K562 (cell line): ENCODE data around the gene ANOS1. TPM values are rescaled to one million over a fixed set of nuclear protein-coding genes. Genes with fewer than 3 reads are reported as not detected.

Experiments
- ATAC-seq: fragments of 200-7000 bp; cut with Tn5 transposase; 3 replicates; pipeline ENCODE4 v1.9.1; 2020; ENCODE audit warnings: moderate library complexity
- BruUV-seq: library from RNA; stranded (reverse); fragments of 400-500 nt; replicated peaks from 2 replicates; lab custom pipeline; 2021; lab: Mats Ljungman, UMichigan
- CTCF ChIA-PET: fragments of 300-600 bp; formaldehyde crosslinking; extraction: SDS; loops from one replicate; lab custom pipeline; 2021; ENCODE audit warnings: low intra/inter-chr PET ratio; lab: Yijun Ruan, JAX
- POLR2A ChIA-PET: fragments of 300-600, 350-650 bp; sonication (Branson Sonifier 250); formaldehyde crosslinking; extraction: SDS; loops from one replicate; lab custom pipeline; 2021; ENCODE audit warnings: antibody characterized with exemption, inconsistent platforms; lab: Yijun Ruan, JAX
- DNase-seq, 4 experiments: peaks; one replicate each; pipeline versions ENCODE4 v3.0.0 to v3.0.0-alpha.2; 2011 to 2018; ENCODE audit warnings: low spot score in 3 of 4, mixed read lengths in 3 of 4; ENCODE audit errors: extremely low read depth in 1 of 4
- FAIRE-seq: peaks from 2 replicates; lab custom pipeline; 2011; peaks lifted over from hg19 to GRCh38; lab: Jason Lieb, UNC
- H2AFZ ChIP-seq: 2 replicates; pipeline ENCODE4 v1.6.0; 2011; ENCODE audit warnings: low read depth, low read length, control low read depth, inconsistent platforms
- H3K27ac ChIP-seq: fragments of 200-600 bp; 3 replicates; pipeline ENCODE4 v1.8.0; 2011; ENCODE audit warnings: low read depth, mild to moderate bottlenecking, control low read depth, inconsistent platforms, low read length, moderate library complexity, mixed read lengths; ENCODE audit errors: extremely low read depth
- H3K27me3 ChIP-seq, 2 experiments: fragments of 300-600 bp in 1 of 2; 2 replicates in 1 of 2; 3 replicates in 1 of 2; pipeline versions ENCODE4 v1.6.0 to v1.8.0; 2011; ENCODE audit warnings: inconsistent platforms in 2 of 2, low read length in 2 of 2, mild to moderate bottlenecking in 1 of 2, mixed read lengths in 1 of 2, moderate library complexity in 1 of 2; ENCODE audit not compliant: control insufficient read depth in 2 of 2, insufficient read depth in 2 of 2
- H3K36me3 ChIP-seq: fragments of 300-600 bp; 3 replicates; pipeline ENCODE4 v1.8.0; 2011; ENCODE audit warnings: mild to moderate bottlenecking, low read length, inconsistent platforms; ENCODE audit not compliant: control insufficient read depth, insufficient read depth
- H3K4me1 ChIP-seq, 2 experiments: fragments of 200-600 bp in 1 of 2; replicated peaks in 1 of 2; 2 replicates in 1 of 2; 3 replicates in 1 of 2; pipeline versions ENCODE4 v1.5.1 to v1.8.0; 2011; ENCODE audit warnings: inconsistent platforms in 2 of 2, low read length in 2 of 2, mild to moderate bottlenecking in 1 of 2, mixed read lengths in 1 of 2, moderate library complexity in 1 of 2; ENCODE audit not compliant: control insufficient read depth in 2 of 2, insufficient read depth in 2 of 2
- H3K4me2 ChIP-seq: 2 replicates; pipeline ENCODE4 v1.6.1; 2011; ENCODE audit warnings: low read length, control low read depth, inconsistent platforms, mixed read lengths; ENCODE audit not compliant: insufficient read depth
- H3K4me3 ChIP-seq: fragments of 200-600 bp; sonication (generic), shearing (Covaris generic); 2 replicates; pipeline ENCODE4 v1.5.1; 2016; ENCODE audit warnings: control low read depth, inconsistent platforms
- H3K79me2 ChIP-seq: fragments of 200-600 bp; 3 replicates; pipeline ENCODE4 v1.8.0; 2011; ENCODE audit warnings: low read length, inconsistent platforms; ENCODE audit not compliant: control insufficient read depth, insufficient read depth
- H3K9ac ChIP-seq, 2 experiments: 2 replicates each; pipeline versions ENCODE4 v1.6.0 to v1.6.1; 2011; ENCODE audit warnings: low read depth in 2 of 2, low read length in 2 of 2, control low read depth in 1 of 2, inconsistent platforms in 1 of 2, mild to moderate bottlenecking in 1 of 2, mixed read lengths in 1 of 2; ENCODE audit not compliant: insufficient read depth in 1 of 2
- H3K9me1 ChIP-seq: one replicate; pipeline ENCODE4 v1.6.0; 2011; ENCODE audit warnings: inconsistent platforms, mild to moderate bottlenecking, low read length, moderate library complexity; ENCODE audit not compliant: control insufficient read depth, insufficient read depth
- H3K9me3 ChIP-seq: replicated peaks from 2 replicates; pipeline ENCODE4 v1.5.1; 2011; ENCODE audit warnings: low read depth, low read length, inconsistent platforms; ENCODE audit not compliant: control insufficient read depth, insufficient read depth
- H4K20me1 ChIP-seq: replicated peaks from 2 replicates; pipeline ENCODE4 v1.6.1; 2011; ENCODE audit warnings: low read length, inconsistent platforms, mixed read lengths; ENCODE audit not compliant: control insufficient read depth, insufficient read depth
- KAT7 ChIP-seq: sonication (generic); formaldehyde crosslinking; IDR thresholded peaks from 2 replicates; pipeline ENCODE4 v1.8.0; 2022; ENCODE audit warnings: missing genetic modification reagents, mild to moderate bottlenecking, borderline replicate concordance
- PHF8 ChIP-seq: fragments of 200-600 bp; sonication (generic); IDR thresholded peaks from 2 replicates; pipeline ENCODE4 v1.6.1; 2012; ENCODE audit warnings: mixed run types, mild to moderate bottlenecking, inconsistent platforms, low read length, moderate library complexity, borderline replicate concordance
- SRSF9 ChIP-seq: fragments of 200-400 bp; formaldehyde crosslinking; IDR thresholded peaks from 2 replicates; pipeline ENCODE4 v1.6.1; 2017; ENCODE audit warnings: low read depth, low read length, borderline replicate concordance
- ZNF134 ChIP-seq: fragments of 250-450 bp; sonication (Bioruptor Pico); conservative IDR thresholded peaks from 2 replicates; pipeline ENCODE4 v1.4.0; 2020
- WGBS: fragments of 100-300 bp; shearing (Covaris generic); methylation state at CpG from one replicate; pipeline ENCODE4 v1.1.6; 2016; ENCODE audit warnings: low coverage, mixed read lengths; ENCODE audit not compliant: insufficient coverage; ENCODE audit errors: missing lambda C conversion rate; 5-methylcytosine and 5-hydroxymethylcytosine counted together
- in situ Hi-C: fragments of 300-500 bp; cut with MboI; formaldehyde crosslinking; loops from 4 replicates; pipeline ENCODE4 v1.15.0; 2018; ENCODE audit warnings: inconsistent platforms, mixed read lengths
- intact Hi-C: fragments of 100-400 bp; cut with micrococcal nuclease; formaldehyde crosslinking; loops from 2 replicates; pipeline ENCODE4 v1.14.2; 2022
- polyA plus RNA-seq, 8 experiments: library from polyadenylated mRNA; depleted of rRNA in 4 of 8; stranded (reverse) in 5 of 8; unstranded in 3 of 8; fragments of >200 nt; fragmentation: Nextera tagmentation in 2 of 8; fragmentation: Illumina TruSeq in 1 of 8; extraction: Ambion mirVana in 2 of 8; extraction: Trizol in 1 of 8; gene quantifications; 2 replicates each; pipeline versions ENCODE4 v1.2.1 to v1.2.3, GENCODE V29; 2011 to 2014; ENCODE audit warnings: inconsistent platforms in 1 of 8, missing spikeins in 1 of 8
- total RNA-seq, 7 experiments: library from RNA; depleted of rRNA in 6 of 7; stranded (reverse); fragments of >200 nt in 6 of 7; fragmentation: Illumina TruSeq in 2 of 7; extraction: Trizol in 2 of 7; gene quantifications; 2 replicates each; pipeline versions ENCODE4 v1.2.1 to v1.2.3, GENCODE V29; 2011 to 2021; ENCODE audit warnings: low replicate concordance in 1 of 7
- TF ChIP-seq, protein P1 (sequence below): fragments of 250-450 bp; sonication (Bioruptor Pico); IDR thresholded peaks from 2 replicates; pipeline ENCODE4 v1.4.0; 2020
- TF ChIP-seq, protein P2 (sequence below): fragments of 450-650 bp; IDR thresholded peaks from one replicate; pipeline ENCODE4 v1.6.1; 2018; ENCODE audit warnings: mild to moderate bottlenecking, moderate library complexity; ENCODE audit not compliant: partially characterized antibody
- TF ChIP-seq, protein P3 (sequence below): IDR thresholded peaks from 3 replicates; pipeline ENCODE4 v1.6.1; 2011; ENCODE audit warnings: borderline replicate concordance, mild to moderate bottlenecking, moderate library complexity; ENCODE audit not compliant: insufficient read length; ENCODE audit errors: extremely low read depth
- TF ChIP-seq, protein P4 (sequence below): fragments of 450-650 bp; conservative IDR thresholded peaks from 2 replicates; pipeline ENCODE4 v1.6.1; 2016; ENCODE audit warnings: missing genetic modification characterization, low read depth, mild to moderate bottlenecking, missing compliant biosample characterization, moderate library complexity

The ANOS1 gene
- total and polyA plus RNA-seq, 9 of the 15 experiments (the other 6 are each of a cell fraction or from before 2014, with no cell fraction given): 0.04 TPM; not detected in 8

DNA sequence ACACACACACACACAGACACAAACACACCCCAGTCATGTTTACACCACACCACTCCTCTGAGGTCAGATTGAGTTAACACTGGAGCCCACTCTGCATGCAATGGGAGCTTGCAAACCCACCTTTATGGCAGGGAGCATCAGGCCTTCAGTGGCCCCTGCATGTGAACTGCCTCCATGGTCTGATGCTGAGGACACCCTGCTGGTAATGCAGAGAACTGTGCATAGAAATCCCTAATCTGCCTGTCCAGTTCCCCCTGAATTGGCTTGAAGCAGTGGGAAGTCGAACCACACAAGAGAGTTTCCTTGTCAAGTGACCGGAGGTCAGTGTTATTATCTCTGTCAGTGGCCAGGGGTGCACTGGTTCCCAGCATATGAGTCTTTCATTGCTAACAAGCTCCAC lies 59.8 kb downstream of the ANOS1 start:
- DNase-seq: no peak
- Histone ChIP-seq H3K9ac (no peak overlapping the region), H3K4me3 (no peak overlapping the region), H3K9me3 (no peaks in the 10 kb centered on the region), H3K9me1 (no peaks in the 10 kb centered on the region), H3K27me3 (no peaks in the 10 kb centered on the region), H3K27ac (no peak overlapping the region), H3K79me2 (no peaks in the 10 kb centered on the region), H2AFZ (no peak overlapping the region), H3K4me2 (no peak overlapping the region), H3K36me3 (no peaks in the 10 kb centered on the region), H4K20me1 (no peaks in the 10 kb centered on the region), H3K4me1 (no peaks in the 10 kb centered on the region)
- no TSS peak for BruUV-seq
- WGBS: 0% methylated on average over 1 of the region's 2 CpGs
- in situ Hi-C loops (no loop called here), intact Hi-C loops (no loop called here)
- no peak for ATAC-seq
- no peak for FAIRE-seq
- POLR2A ChIA-PET: no interaction called here
- CTCF ChIA-PET: no interaction called here
- TF ChIP-seq, protein P1, sequence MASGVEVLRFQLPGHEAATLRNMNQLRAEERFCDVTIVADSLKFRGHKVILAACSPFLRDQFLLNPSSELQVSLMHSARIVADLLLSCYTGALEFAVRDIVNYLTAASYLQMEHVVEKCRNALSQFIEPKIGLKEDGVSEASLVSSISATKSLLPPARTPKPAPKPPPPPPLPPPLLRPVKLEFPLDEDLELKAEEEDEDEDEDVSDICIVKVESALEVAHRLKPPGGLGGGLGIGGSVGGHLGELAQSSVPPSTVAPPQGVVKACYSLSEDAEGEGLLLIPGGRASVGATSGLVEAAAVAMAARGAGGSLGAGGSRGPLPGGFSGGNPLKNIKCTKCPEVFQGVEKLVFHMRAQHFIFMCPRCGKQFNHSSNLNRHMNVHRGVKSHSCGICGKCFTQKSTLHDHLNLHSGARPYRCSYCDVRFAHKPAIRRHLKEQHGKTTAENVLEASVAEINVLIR (CRISPR knock-in tag): no peak
- TF ChIP-seq, protein P2, sequence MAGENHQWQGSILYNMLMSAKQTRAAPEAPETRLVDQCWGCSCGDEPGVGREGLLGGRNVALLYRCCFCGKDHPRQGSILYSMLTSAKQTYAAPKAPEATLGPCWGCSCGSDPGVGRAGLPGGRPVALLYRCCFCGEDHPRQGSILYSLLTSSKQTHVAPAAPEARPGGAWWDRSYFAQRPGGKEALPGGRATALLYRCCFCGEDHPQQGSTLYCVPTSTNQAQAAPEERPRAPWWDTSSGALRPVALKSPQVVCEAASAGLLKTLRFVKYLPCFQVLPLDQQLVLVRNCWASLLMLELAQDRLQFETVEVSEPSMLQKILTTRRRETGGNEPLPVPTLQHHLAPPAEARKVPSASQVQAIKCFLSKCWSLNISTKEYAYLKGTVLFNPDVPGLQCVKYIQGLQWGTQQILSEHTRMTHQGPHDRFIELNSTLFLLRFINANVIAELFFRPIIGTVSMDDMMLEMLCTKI: no peak
- TF ChIP-seq, all 486 proteins: peak for 0

DNA sequence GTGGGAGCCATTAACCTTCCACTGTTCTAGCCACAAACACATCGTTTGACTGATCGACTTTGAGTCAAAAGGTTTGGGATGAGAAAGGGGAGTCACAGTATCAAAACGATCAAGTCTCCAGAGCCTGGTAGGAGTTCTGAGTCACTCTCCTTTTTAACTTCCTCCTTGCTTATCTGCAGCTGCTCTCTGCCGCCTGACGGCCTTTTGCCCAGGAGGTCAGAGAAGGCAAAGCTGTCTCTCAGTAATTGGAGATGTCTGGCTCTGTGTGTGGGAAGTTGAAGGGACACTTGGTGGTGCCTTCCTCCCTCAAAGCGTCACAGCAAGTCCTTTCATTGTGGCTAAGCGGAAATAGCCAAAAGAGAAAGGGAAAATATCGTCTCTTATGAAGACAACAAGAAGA lies 63.1 kb downstream of the ANOS1 start:
- FAIRE-seq: no peak
- no peaks in the 10 kb centered on the region for H3K4me1 ChIP-seq
- 0% methylated on average over 6 of the region's 8 CpGs for WGBS
- no TSS peak for BruUV-seq
- TF ChIP-seq ZNF134 (CRISPR knock-in tag) (no peak), PHF8 (no peak), KAT7 (CRISPR knock-in tag) (no peak), SRSF9 (no peak)
- TF ChIP-seq, protein P3, sequence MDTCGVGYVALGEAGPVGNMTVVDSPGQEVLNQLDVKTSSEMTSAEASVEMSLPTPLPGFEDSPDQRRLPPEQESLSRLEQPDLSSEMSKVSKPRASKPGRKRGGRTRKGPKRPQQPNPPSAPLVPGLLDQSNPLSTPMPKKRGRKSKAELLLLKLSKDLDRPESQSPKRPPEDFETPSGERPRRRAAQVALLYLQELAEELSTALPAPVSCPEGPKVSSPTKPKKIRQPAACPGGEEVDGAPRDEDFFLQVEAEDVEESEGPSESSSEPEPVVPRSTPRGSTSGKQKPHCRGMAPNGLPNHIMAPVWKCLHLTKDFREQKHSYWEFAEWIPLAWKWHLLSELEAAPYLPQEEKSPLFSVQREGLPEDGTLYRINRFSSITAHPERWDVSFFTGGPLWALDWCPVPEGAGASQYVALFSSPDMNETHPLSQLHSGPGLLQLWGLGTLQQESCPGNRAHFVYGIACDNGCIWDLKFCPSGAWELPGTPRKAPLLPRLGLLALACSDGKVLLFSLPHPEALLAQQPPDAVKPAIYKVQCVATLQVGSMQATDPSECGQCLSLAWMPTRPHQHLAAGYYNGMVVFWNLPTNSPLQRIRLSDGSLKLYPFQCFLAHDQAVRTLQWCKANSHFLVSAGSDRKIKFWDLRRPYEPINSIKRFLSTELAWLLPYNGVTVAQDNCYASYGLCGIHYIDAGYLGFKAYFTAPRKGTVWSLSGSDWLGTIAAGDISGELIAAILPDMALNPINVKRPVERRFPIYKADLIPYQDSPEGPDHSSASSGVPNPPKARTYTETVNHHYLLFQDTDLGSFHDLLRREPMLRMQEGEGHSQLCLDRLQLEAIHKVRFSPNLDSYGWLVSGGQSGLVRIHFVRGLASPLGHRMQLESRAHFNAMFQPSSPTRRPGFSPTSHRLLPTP: no peak
- TF ChIP-seq, protein P4, sequence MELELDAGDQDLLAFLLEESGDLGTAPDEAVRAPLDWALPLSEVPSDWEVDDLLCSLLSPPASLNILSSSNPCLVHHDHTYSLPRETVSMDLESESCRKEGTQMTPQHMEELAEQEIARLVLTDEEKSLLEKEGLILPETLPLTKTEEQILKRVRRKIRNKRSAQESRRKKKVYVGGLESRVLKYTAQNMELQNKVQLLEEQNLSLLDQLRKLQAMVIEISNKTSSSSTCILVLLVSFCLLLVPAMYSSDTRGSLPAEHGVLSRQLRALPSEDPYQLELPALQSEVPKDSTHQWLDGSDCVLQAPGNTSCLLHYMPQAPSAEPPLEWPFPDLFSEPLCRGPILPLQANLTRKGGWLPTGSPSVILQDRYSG: no peak
- no peaks in the 10 kb centered on the region for H3K9me1 ChIP-seq
- H2AFZ ChIP-seq: no peak overlapping the region
- no peak overlapping the region for H3K9ac ChIP-seq
- no peak overlapping the region for H3K4me2 ChIP-seq
- no peak for ATAC-seq
- in situ Hi-C loops (no loop called here), intact Hi-C loops (no loop called here)
- DNase-seq: peak in 1 of 4 experiments; percentile 5
- no peaks in the 10 kb centered on the region for H3K27me3 ChIP-seq
- no peaks in the 10 kb centered on the region for H3K79me2 ChIP-seq
- H4K20me1 ChIP-seq: no peaks in the 10 kb centered on the region
- no peak overlapping the region for H3K27ac ChIP-seq
- no peak overlapping the region for H3K4me3 ChIP-seq
- no peaks in the 10 kb centered on the region for H3K36me3 ChIP-seq
- ChIA-PET POLR2A (no interaction called here), CTCF (no interaction called here)
- no peaks in the 10 kb centered on the region for H3K9me3 ChIP-seq
